GM10248 (cell line): ENCODE measurements around the gene TSEN54.

Source experiments
- CTCF ChIA-PET: fragments of 300-600 bp; sonication (Branson Sonifier 250); formaldehyde crosslinking; extraction: SDS; loops from one replicate; lab custom pipeline; 2021; ENCODE audit warnings: antibody characterized with exemption; lab: Yijun Ruan, JAX
- POLR2A ChIA-PET: fragments of 350-650 bp; sonication (Branson Sonifier 250); formaldehyde crosslinking; extraction: SDS; loops from one replicate; lab custom pipeline; 2020; ENCODE audit warnings: antibody characterized with exemption; lab: Yijun Ruan, JAX
- DNase-seq: peaks from one replicate; pipeline ENCODE4 v3.0.0; 2012; ENCODE audit errors: extremely low spot score
- CTCF ChIP-seq: IDR thresholded peaks from 2 replicates; pipeline ENCODE4 v1.5.1; 2012; ENCODE audit warnings: mild to moderate bottlenecking, low read depth; ENCODE audit errors: extremely low read depth, missing control alignments, control extremely low read depth

The TSEN54 gene

GRCh38 chr17:75536366-75536765 lies 20.0 kb downstream of the TSEN54 start:
- TF ChIP-seq CTCF: no peak
- ChIA-PET POLR2A (no interaction called here), CTCF (interaction anchor here (1.7 kb wide), 1 partner anchor 65 kb away, joined by 3 read pairs; no protein-coding TSS in a partner anchor)
- DNase-seq: no peak

GRCh38 chr17:75539967-75540729 lies 23.8 kb downstream of the TSEN54 start:
- CTCF ChIA-PET: interaction anchor here (1.5 kb wide), 1 partner anchor 61 kb away, joined by 3 read pairs; no protein-coding TSS in a partner anchor
- POLR2A ChIA-PET: no interaction called here

GRCh38 chr17:75540923-75541503 lies 24.7 kb downstream of the TSEN54 start:
- POLR2A ChIA-PET: no interaction called here
- no peak for DNase-seq
- no peak for TF ChIP-seq CTCF
- CTCF ChIA-PET: interaction anchor here (1.5 kb wide), 1 partner anchor 60 kb away, joined by 3 read pairs; no protein-coding TSS in a partner anchor

More at GRCh38 chr17:75539967-75540729, 23.8 kb downstream of the TSEN54 start:
- no peak for DNase-seq
- TF ChIP-seq CTCF: no peak

GRCh38 chr17:75542229-75542628 lies 25.9 kb downstream of the TSEN54 start:
- CTCF ChIA-PET: interaction anchor here (1.2 to 2.0 kb wide), 3 partner anchors 18 to 91 kb away, joined by 3 to 7 read pairs (median 3); partner anchors contain the start of gene SMIM5
- POLR2A ChIA-PET: interaction anchor here (0.6 kb wide), 1 partner anchor 63 kb away, joined by 5 read pairs; no protein-coding TSS in a partner anchor
- TF ChIP-seq CTCF: no peak
- DNase-seq: no peak

GRCh38 chr17:75542728-75543336 lies 26.5 kb downstream of the TSEN54 start:
- DNase-seq: no peak
- POLR2A ChIA-PET: interaction anchor here (0.6 kb wide), 1 partner anchor 63 kb away, joined by 5 read pairs; no protein-coding TSS in a partner anchor
- no peak for TF ChIP-seq CTCF
- CTCF ChIA-PET: interaction anchor here (1.2 to 2.0 kb wide), 4 partner anchors 19 to 132 kb away, joined by 3 to 7 read pairs (median 3); partner anchors contain the start of gene SMIM5

- ChIA-PET POLR2A (no interaction called here), CTCF (interaction anchor here (2.0 kb wide), 1 partner anchor 89 kb away, joined by 7 read pairs; the partner anchor contains the start of gene SMIM5)
- DNase-seq: no peak
- TF ChIP-seq CTCF: no peak
Measured at GRCh38 chr17:75544250-75544649, 27.9 kb downstream of the TSEN54 start.
